ENCODE results near the gene MSH5. TPM values are rescaled to one million over a fixed set of nuclear protein-coding genes. Genes with fewer than 3 reads are reported as not detected.

MSH5 gene
- total and polyA plus RNA-seq, 2 of the 13 experiments (the other 11 are each of a cell fraction or from before 2014, with no cell fraction given), result 10.2 to 38.7 TPM

GRCh38 chr6:31737315-31737990, 2.4 kb upstream of the MSH5 start (continued):
- TF ChIP-seq ZNF260 (CRISPR knock-in tag; IDR thresholded peaks at IDR 0.05; ENCODE audit: borderline replicate concordance, low read depth) (no peak), TFE3 (CRISPR knock-in tag; IDR thresholded peaks at IDR 0.05) (peak; percentile 55), MTF2 (CRISPR knock-in tag; IDR thresholded peaks at IDR 0.05; ENCODE audit: borderline replicate concordance) (peak; percentile 18; the same call in 1 of the 2 replicates), REPIN1 (CRISPR knock-in tag; IDR thresholded peaks at IDR 0.05; ENCODE audit: borderline replicate concordance, low read depth) (no peak), ZFP41 (CRISPR knock-in tag; IDR thresholded peaks at IDR 0.05; ENCODE audit: borderline replicate concordance) (no peak), ZFP62 (CRISPR knock-in tag; IDR thresholded peaks at IDR 0.05) (no peak), ZNF674 (CRISPR knock-in tag; IDR thresholded peaks at IDR 0.05; ENCODE audit: low read depth) (no peak), ZNF33B (CRISPR knock-in tag; IDR thresholded peaks at IDR 0.05) (no peak), ZNF672 (CRISPR knock-in tag; IDR thresholded peaks at IDR 0.05) (no peak), ZSCAN5A (CRISPR knock-in tag; IDR thresholded peaks at IDR 0.05; ENCODE audit: borderline replicate concordance) (no peak), STAT5B (CRISPR knock-in tag; IDR thresholded peaks at IDR 0.05) (no peak), MLXIP (CRISPR knock-in tag; IDR thresholded peaks at IDR 0.05; ENCODE audit: borderline replicate concordance) (no peak), HNRNPL (IDR thresholded peaks at IDR 0.05; ENCODE audit: low read depth, low read length) (no peak), PLRG1 (conservative IDR thresholded peaks at IDR 0.05) (no peak), ZNF605 (CRISPR knock-in tag; IDR thresholded peaks at IDR 0.05) (no peak), ZNF326 (CRISPR knock-in tag; IDR thresholded peaks at IDR 0.05; ENCODE audit: borderline replicate concordance) (no peak), ZNF296 (CRISPR knock-in tag; conservative IDR thresholded peaks at IDR 0.05) (no peak), KLF9 (CRISPR knock-in tag; IDR thresholded peaks at IDR 0.05; ENCODE audit: low read depth) (no peak; the same call in 1 of the 2 replicates), CCAR2 (optimal IDR thresholded peaks at IDR 0.05; ENCODE audit: low read depth, low read length) (no peak), ZNF615 (CRISPR knock-in tag; IDR thresholded peaks at IDR 0.05; ENCODE audit: borderline replicate concordance) (no peak), ZNF776 (CRISPR knock-in tag; IDR thresholded peaks at IDR 0.05) (no peak), TRAFD1 (CRISPR knock-in tag; IDR thresholded peaks at IDR 0.05; ENCODE audit: borderline replicate concordance) (no peak)

Data from HepG2 (cell line).